ENCODE data around the gene NELL1.

GRCh38 chr11:21353425-21353824 lies 684.0 kb downstream of the NELL1 start:
- no peak for TF ChIP-seq SP1 (IDR thresholded peaks at IDR 0.05)
- TF ChIP-seq BHLHE40 (IDR thresholded peaks at IDR 0.05; ENCODE audit: borderline replicate concordance): no peak
- no peak for TF ChIP-seq SUZ12 (IDR thresholded peaks at IDR 0.05)
- TF ChIP-seq LEF1 (IDR thresholded peaks at IDR 0.05; ENCODE audit: borderline replicate concordance): no peak
- no peak for TF ChIP-seq ELF4 (IDR thresholded peaks at IDR 0.05)
- TF ChIP-seq FOXK2 (IDR thresholded peaks at IDR 0.05): no peak
- TF ChIP-seq ARNT (IDR thresholded peaks at IDR 0.05): no peak
- TF ChIP-seq NFRKB (IDR thresholded peaks at IDR 0.05): no peak
- TF ChIP-seq FOXM1 (IDR thresholded peaks at IDR 0.05; ENCODE audit: borderline replicate concordance): no peak

All from HEK293T (cell line).